Activated T-cell treated with anti-CD3 and anti-CD28 coated beads, Interleukin-2, amount 50 U/mL, for 4 hours (primary cell): ENCODE measurements around the gene SLC38A1. TPM values are rescaled to one million over a fixed set of nuclear protein-coding genes. Genes with fewer than 3 reads are reported as not detected.
"Not testable (repeated sequence)": the region's sequence is repeated elsewhere in the genome, so short reads cannot be mapped to it uniquely, and the experiment has no call there.

Experiments
- ATAC-seq, 2 donors: fragments of 200-7000 bp; cut with Tn5 transposase; one replicate each; pipeline ENCODE4 v1.10.0; 2021
- DNase-seq: peaks from one replicate; pipeline ENCODE4 v3.0.0-alpha.2; 2020
- H3K27me3 Mint-ChIP-seq: one replicate; pipeline ENCODE4 v1.8.0; 2021; ENCODE audit warnings: low read depth, mixed read lengths
- H3K36me3 Mint-ChIP-seq: one replicate; pipeline ENCODE4 v1.8.0; 2022; ENCODE audit warnings: mixed read lengths; ENCODE audit not compliant: insufficient read depth
- H3K4me1 Mint-ChIP-seq: one replicate; pipeline ENCODE4 v1.8.0; 2021; ENCODE audit warnings: low read depth, mixed read lengths
- H3K4me3 Mint-ChIP-seq: one replicate; pipeline ENCODE4 v1.8.0; 2021; ENCODE audit warnings: mild to moderate bottlenecking, moderate library complexity, mixed read lengths
- H3K9me3 Mint-ChIP-seq: one replicate; pipeline ENCODE4 v1.8.0; 2021; ENCODE audit warnings: mixed read lengths
- total RNA-seq, 3 donors: library from RNA; stranded (reverse); gene quantifications; one replicate each; pipeline ENCODE4 v1.2.1, GENCODE V29; 2021

Gene SLC38A1
- total RNA-seq, 3 donors from 2014 or later = 251 to 257 (median 254) TPM

DNA sequence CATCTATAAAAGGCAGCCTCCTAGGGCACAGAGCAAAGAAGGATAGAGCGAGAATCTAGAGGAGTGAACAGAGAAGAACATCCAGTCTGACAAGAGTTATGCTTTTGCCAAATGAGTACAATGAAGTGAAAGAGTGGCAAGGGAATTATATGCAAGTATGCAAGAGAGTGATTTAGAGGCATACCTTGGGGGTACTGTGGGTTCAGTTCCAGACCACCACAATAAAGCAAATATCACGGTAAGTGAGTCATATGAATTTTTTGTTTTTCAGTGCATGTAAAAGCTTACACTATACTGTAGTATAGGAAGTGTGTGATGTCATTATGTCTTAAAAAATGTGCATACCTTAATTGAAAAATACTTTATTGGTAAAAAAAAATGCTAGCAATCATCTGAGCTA is 101.4 kb downstream of the SLC38A1 start:
- no peaks in the 10 kb centered on the region for H3K27me3 Mint-ChIP-seq

DNA sequence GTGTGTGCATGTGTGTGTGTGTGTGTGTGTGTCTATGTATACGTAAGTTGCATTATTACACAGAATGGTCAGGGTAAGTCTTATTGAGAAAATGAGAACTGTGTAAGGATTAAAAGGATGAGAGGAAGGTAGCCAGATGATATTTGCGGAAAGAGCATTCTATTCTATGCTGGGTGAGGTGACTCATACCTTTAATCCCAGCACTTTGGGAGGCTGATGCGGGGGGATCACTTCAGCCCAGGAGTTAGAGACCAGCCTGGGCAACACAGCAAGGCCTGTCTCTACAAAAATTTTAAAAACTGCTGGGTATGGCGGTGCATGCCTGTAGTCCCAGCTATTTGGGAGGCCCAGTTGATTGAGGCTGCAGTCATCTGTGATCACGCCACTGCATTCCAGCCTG is 103.7 kb downstream of the SLC38A1 start:
- DNase-seq (no peak), ATAC-seq (no peak)
- Mint-ChIP-seq H3K36me3 (peaks cover 6% of the 10 kb centered on the region), H3K4me1 (peaks cover 2% of the 10 kb centered on the region), H3K9me3 (peaks cover 5% of the 10 kb centered on the region), H3K27me3 (no peaks in the 10 kb centered on the region), H3K4me3 (no peak overlapping the region)

More for the DNA sequence above, 101.4 kb downstream of the SLC38A1 start:
- Mint-ChIP-seq H3K4me3 (no peak overlapping the region), H3K4me1 (peaks cover 2% of the 10 kb centered on the region), H3K36me3 (peaks cover 6% of the 10 kb centered on the region), H3K9me3 (peaks cover 5% of the 10 kb centered on the region)
- DNase-seq (no peak), ATAC-seq (no peak)

DNA sequence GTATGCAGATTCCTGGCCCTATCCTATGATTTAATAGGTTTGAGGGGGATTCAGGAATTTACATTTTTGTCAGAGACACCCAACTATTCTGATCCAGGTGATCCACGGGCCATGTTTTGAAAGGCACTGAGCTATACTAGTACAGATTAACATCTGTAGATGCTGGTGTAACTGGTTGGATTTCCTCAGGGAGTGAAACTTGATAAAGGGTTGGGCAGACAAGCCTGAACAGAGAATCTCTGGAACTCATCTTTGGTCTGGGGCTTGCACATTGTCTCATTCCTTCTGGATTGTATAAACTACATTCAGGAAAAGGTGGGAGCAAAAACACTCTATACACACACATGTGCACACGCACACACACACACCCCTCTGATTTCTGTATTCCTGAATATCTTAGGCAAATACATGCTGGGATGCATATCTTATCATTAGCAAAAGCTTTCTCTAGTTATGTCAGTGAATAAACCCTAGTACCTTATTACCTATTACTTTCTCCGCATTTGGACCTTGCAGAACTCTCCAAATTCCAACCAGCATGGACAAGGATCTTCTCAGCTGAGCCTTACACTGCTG is 104.6 kb downstream of the SLC38A1 start:
- DNase-seq = no peak
- Mint-ChIP-seq H3K4me3 (no peak overlapping the region), H3K36me3 (peaks cover 2% of the 10 kb centered on the region), H3K9me3 (peaks cover 5% of the 10 kb centered on the region), H3K4me1 (no peaks in the 10 kb centered on the region), H3K27me3 (no peaks in the 10 kb centered on the region)
- no peak for ATAC-seq

DNA sequence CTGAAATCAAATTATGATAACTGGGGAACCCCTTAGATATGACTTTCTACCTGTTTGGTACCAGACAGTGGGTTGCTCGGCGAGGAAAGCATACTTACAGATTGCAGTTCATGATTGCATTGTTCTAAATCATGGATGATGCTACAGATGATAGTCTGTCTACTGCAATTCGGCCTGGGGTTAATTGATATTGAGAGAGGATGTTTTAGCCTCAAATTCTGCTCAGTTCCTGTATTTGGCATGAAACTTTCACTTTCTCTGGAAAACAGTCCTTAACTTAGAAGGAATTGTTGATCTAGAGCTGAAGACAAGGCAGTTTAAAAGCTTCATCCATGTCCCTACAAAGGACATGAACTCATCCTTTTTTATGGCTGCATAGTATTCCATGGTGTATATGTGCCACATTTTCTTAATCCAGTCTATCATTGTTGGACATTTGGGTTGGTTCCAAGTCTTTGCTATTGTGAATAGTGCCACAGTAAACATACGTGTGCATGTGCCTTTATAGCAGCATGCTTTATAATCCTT is 106.2 kb downstream of the SLC38A1 start:
- H3K4me1 Mint-ChIP-seq, DNase-seq, ATAC-seq, H3K9me3 Mint-ChIP-seq, H3K36me3 Mint-ChIP-seq, H3K27me3 Mint-ChIP-seq, H3K4me3 Mint-ChIP-seq: not testable (repeated sequence)

DNA sequence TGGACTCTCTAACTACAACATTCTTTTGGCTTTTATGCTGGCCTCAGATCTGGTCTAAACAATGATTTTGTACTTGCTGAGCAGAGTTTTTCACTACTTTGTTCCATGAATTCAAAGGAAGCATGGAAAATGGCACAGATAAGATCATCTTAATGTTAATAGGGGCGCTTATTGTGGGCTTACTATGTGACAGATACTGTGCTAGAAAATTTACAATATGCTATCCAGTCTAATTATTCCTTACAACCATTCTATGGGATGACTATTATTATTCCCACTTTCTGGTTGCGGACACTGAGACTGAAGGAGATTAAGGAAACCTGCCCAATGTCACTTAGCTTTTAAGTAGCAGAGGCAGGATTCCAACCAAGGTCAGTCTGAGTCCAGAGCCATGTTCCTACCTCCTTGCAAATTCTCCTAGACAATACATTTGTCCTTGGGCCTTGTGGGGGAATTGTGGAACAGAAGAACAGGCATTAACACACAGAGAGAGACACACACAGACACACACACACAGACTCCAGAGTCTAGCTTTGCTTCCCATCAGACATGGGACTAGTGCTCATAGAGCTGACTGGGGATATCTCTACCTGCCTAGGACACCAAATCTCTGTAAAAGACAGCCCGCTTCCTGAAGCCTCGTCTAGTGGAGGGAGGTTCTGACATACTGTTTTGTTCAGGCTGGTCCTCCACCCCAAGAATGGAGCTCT is 107.7 kb downstream of the SLC38A1 start:
- H3K4me1 Mint-ChIP-seq = peaks cover 6% of the 10 kb centered on the region
- ATAC-seq (no peak), DNase-seq (no peak)
- no peaks in the 10 kb centered on the region for H3K27me3 Mint-ChIP-seq
- H3K9me3 Mint-ChIP-seq = peaks cover 6% of the 10 kb centered on the region
- H3K36me3 Mint-ChIP-seq = peaks cover 4% of the 10 kb centered on the region
- no peak overlapping the region for H3K4me3 Mint-ChIP-seq

DNA sequence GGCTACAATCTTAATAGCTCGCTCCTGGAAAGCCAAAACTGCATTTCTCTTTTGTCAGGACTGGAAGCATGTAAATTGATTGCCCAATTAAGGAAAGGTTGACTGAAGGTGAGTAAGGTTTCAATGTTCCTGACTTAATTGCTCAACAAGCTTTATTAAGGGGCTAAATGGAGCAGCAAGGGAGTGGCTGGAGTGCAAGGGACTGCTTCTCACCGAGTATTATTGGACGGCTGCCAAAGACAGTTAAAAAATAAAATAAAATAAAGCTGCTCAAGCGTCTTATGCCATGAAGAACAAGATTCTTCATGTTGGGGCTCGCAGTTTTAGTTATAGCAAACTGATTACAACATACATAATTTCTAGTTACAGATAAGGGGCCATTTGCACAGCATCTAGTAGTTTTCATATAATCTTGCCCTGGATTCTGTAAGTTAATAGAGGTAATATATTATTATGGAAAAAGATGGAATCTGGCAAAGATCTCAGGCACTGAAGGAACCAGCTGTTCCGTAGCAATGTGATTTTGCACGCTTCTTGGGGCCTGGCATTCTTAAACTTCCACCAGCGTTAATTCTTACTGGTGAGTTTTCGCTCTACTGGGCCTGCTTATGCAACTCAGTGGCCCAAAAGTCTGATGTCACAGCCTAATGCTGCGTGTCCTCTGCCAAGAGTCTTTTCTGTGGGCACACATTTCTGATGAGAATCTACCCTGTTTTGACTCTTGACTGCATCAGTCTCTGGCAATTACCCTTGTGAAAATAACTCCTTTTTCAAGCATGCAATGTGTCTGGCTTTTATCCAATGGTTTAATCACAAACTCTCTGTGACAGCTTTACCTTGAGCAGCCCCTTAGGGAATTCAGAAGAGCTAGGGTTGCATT is 108.5 kb downstream of the SLC38A1 start:
- H3K4me1 Mint-ChIP-seq = peaks cover 6% of the 10 kb centered on the region
- no peak for ATAC-seq
- H3K4me3 Mint-ChIP-seq = no peak overlapping the region
- no peak for DNase-seq
- no peaks in the 10 kb centered on the region for H3K27me3 Mint-ChIP-seq
- peaks cover 5% of the 10 kb centered on the region for H3K36me3 Mint-ChIP-seq
- H3K9me3 Mint-ChIP-seq = peaks cover 9% of the 10 kb centered on the region

DNA sequence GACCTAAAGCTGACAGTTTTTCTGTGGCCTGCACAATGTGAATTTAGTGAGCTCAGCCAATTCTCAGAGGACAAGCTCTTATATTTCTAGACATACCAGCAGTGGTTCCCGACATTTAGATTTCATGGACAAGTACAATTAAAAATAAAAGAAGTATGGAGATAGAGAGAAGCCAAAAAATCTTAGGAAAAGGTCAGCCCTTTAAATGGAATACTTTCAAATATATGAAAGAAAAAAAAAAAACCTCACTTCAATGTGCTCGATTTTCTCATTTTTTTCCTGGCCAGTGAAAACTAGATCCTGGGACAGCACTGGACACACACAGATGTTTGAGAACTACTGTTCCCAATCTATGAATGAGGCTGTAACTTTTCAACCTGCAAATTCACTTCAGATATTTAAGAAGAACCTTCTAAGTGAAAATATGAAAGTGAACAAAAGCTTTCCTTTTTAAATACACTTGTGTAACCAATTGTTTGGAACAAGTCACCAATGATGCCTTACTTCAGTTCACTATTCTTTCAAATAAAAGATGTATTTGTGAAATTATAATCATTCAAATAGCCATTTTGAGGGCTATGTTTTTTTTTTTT is 109.4 kb downstream of the SLC38A1 start:
- H3K36me3 Mint-ChIP-seq = peaks cover 5% of the 10 kb centered on the region
- no peak for ATAC-seq
- peaks cover 9% of the 10 kb centered on the region for H3K9me3 Mint-ChIP-seq
- no peak overlapping the region for H3K4me3 Mint-ChIP-seq
- no peak for DNase-seq
- H3K27me3 Mint-ChIP-seq = no peaks in the 10 kb centered on the region
- peaks cover 6% of the 10 kb centered on the region for H3K4me1 Mint-ChIP-seq

DNA sequence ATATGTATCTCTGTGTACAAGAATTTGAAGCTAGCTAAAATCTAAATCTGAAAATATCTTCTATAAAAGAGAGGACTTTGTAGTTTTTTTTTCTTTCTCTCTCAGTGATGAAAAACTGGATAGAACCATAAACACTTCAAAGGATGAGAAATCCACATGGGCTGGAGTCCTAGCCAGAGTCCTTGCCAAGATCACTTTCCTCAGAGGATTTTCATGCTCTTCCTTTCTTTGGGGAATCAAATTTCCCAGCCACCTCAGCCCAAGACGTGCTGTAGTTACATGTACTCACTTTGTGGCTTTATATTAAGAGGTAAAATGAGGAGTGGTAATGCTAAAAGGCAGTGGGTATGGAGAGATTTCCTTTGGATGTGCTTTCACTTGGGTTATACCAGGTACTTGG is 110.3 kb downstream of the SLC38A1 start:
- H3K36me3 Mint-ChIP-seq = peaks cover 5% of the 10 kb centered on the region
- peaks cover 9% of the 10 kb centered on the region for H3K9me3 Mint-ChIP-seq
- no peaks in the 10 kb centered on the region for H3K27me3 Mint-ChIP-seq
- peaks cover 8% of the 10 kb centered on the region for H3K4me1 Mint-ChIP-seq
- H3K4me3 Mint-ChIP-seq = no peak overlapping the region
- DNase-seq = no peak
- no peak for ATAC-seq

DNA sequence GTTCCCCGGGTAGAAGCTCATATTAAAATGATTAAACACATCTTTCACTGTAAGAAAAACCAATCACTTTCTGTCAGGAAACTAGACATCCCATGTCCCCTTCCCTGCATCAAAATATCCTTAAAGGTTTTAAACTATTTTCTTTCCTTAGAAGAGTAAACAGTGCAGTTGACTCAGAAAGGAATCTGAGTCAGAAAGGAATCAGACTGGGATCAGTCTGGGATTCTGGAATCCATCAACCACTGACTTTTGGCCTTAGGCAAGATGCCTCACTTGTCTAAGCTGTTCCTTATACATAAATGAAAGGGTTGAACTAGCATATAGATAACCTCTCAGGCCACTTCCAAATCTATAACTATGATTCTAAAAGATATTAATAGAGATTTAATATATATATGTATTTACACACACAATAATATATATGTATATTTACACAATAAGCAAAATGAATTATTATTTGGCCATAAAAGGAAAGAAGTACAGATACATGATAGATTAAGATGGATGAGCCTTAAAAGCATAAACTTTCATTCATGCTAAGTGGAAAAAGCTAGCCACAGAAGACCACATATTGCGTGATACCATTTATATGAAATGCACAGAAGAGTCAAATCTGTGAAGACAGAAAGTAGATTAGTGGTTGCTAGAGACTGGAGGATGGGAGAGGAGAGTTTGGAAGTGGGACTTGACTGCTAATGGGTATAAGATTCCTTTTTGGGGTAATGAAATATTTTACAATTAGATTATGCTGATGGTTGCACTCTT is 114.4 kb downstream of the SLC38A1 start:
- Mint-ChIP-seq H3K4me3 (no peak overlapping the region), H3K9me3 (peaks cover 9% of the 10 kb centered on the region), H3K4me1 (peaks cover 9% of the 10 kb centered on the region), H3K27me3 (peaks cover 1% of the 10 kb centered on the region), H3K36me3 (peaks cover 5% of the 10 kb centered on the region)
- DNase-seq = no peak
- ATAC-seq = no peak

DNA sequence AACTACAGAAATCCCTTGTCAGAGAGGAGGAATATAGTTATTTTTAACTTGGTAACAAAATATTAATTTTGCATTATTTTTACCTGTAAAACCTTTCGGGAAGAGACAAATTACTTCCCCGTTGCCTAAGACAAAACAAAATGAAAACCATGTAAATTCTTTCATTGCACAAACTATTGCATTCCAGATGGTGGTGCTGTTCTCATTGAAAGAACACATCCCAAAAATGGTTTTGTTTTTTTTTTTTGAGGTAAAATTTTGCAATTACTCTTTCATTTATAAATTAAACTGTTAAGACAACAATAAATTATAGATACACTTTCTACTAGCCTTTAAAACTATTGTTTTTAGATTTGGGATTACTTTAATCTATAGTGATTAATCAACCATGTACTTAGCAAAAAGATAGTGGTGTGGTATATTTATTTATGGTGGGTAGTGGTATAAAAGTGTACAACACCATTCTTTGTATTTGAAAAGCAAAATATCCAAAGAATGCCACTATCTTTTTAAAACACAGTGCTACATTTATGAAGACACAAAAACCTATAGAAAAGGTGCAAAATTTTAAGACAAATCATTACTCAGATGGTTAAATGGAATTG is 115.5 kb downstream of the SLC38A1 start:
- DNase-seq (no peak), ATAC-seq (no peak)
- Mint-ChIP-seq H3K9me3 (peaks cover 9% of the 10 kb centered on the region), H3K4me1 (peaks cover 9% of the 10 kb centered on the region), H3K36me3 (peaks cover 5% of the 10 kb centered on the region), H3K27me3 (peaks cover 2% of the 10 kb centered on the region), H3K4me3 (no peak overlapping the region)

DNA sequence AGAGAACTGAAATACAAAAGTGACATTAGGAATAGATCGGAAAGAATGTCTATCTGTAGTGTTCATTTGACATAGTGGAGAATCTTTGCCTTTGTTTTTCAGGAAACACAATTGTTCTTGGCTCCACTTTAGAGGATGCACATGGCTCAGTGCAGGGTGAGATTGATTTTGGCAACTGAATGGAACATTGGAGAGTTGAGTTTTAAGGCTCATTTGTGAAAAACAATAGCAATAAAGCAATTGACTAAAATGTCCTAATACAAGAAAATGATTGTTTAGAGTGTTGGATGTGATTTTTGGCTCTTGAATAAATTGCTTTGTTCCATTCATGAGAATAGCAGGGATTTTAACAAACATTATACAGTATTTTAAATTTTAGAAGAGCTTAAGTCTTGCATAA is 116.4 kb downstream of the SLC38A1 start:
- no peak overlapping the region for H3K4me3 Mint-ChIP-seq
- DNase-seq (no peak), ATAC-seq (no peak)
- peaks cover 5% of the 10 kb centered on the region for H3K36me3 Mint-ChIP-seq
- H3K4me1 Mint-ChIP-seq = peaks cover 6% of the 10 kb centered on the region
- H3K27me3 Mint-ChIP-seq = peaks cover 6% of the 10 kb centered on the region
- H3K9me3 Mint-ChIP-seq = peaks cover 9% of the 10 kb centered on the region

DNA sequence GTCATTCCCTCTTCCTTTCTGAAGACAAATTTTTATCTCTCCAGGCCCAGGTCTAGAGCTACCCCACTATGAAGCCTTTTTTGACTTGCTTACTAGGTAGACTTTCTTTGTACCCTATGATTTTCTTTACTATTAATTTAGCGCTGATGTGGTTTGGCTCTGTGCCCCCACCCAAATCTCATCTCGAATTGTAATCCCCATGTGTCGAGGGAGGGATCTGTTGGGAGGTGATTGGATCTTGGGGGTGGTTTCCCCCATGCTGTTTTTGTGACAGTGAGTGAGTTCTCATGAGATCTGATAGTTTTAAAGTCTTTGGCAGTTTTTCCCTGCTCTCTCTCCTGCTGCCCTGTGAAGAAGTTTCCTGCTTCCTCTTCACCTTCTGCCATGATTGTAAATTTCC is 118.1 kb downstream of the SLC38A1 start:
- Mint-ChIP-seq H3K4me3 (no peak overlapping the region), H3K27me3 (peaks cover 9% of the 10 kb centered on the region), H3K4me1 (peaks cover 3% of the 10 kb centered on the region), H3K9me3 (no peaks in the 10 kb centered on the region), H3K36me3 (no peaks in the 10 kb centered on the region)
- no peak for DNase-seq
- no peak for ATAC-seq

DNA sequence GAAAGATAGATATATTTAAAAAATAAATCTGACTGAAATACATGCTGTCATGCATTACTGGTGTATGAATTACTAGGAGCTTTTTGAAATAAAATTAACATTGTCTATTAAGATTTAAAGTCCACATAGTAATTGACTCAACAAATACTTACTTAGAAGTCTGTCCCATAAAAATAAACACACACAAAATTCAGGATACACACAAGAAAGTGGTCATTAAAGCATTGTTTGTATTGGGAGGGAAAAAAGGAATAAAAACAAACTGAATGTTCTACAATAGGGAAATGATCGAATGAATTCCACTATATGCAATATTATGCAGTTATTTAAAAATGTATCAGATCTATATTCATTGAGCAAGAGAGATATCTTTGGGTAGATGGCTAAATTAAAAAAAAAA is 118.9 kb downstream of the SLC38A1 start:
- no peak for ATAC-seq
- Mint-ChIP-seq H3K4me1 (peaks cover 3% of the 10 kb centered on the region), H3K27me3 (peaks cover 9% of the 10 kb centered on the region), H3K4me3 (no peak overlapping the region), H3K36me3 (no peaks in the 10 kb centered on the region), H3K9me3 (no peaks in the 10 kb centered on the region)
- DNase-seq = no peak
